Right lobe of liver (tissue), 4 donors: ENCODE results near the gene ZC3H12A.

ENCODE experiments used
- CTCF ChIP-seq, 4 donors: fragments of 200-600 bp in 3 of 4; fragments of 450-650 bp in 1 of 4; IDR thresholded peaks; one replicate each; pipeline versions ENCODE4 v1.5.1 to v1.8.0; 2016 to 2022; ENCODE audit warnings: antibody characterized with exemption in 4 of 4, mild to moderate bottlenecking in 2 of 4
- POLR2A ChIP-seq: fragments of 450-650 bp; IDR thresholded peaks from one replicate; pipeline ENCODE4 v1.6.1; 2017; ENCODE audit warnings: antibody characterized with exemption, mild to moderate bottlenecking
- donor health status: DM: no; HTN: no; CAD: no.
- donor health status: DM: no; HTN: no; CAD: no.
- donor health status: DM: no; HTN: yes; CAD: no.

- TF ChIP-seq CTCF (IDR thresholded peaks at IDR 0.05) (no peak), POLR2A (no peak)
Observed at GRCh38 chr1:37438037-37438868, 36.1 kb upstream of the ZC3H12A start.
